NCI-H1048 (cell line): ENCODE measurements around the gene MS4A5.
"Not testable (repeated sequence)": the region's sequence is repeated elsewhere in the genome, so short reads cannot be mapped to it uniquely, and the experiment has no call there.

Source experiments
- DNase-seq: peaks from one replicate; lab custom pipeline; 2025; lab: John Stamatoyannopoulos, UW

MS4A5 gene

GRCh38 chr11:60429272-60429671 is at the start of gene MS4A5:
Gene MS4A5 (plus strand): TSS chr11:60429572. CDS start chr11:60429675, 103 bp downstream.
- no peak for DNase-seq

GRCh38 chr11:60389279-60389910 is 40.0 kb upstream of the MS4A5 start:
- no peak for DNase-seq

- no peak for DNase-seq
These were observed 39.0 kb upstream of the MS4A5 start for GRCh38 chr11:60390419-60390818.

DNA sequence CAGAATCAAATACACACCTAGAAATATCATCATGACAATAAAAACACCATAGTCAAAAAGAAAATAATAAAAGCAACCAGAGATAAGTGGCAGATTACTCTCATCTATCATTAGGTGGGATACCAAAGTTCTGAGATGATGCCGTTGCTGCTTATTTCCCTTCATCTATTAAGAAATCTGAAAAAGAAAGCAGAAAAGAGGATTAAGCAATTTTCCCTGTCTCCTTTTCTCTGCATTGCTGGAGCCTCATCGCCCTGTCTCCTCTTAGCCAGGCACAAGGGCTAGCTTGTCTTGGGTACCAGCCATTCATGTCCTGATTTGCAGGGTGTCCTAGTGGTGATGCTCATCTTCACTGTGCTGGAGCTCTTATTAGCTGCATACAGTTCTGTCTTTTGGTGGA is 37.0 kb upstream of the MS4A5 start:
- no peak for DNase-seq

DNA sequence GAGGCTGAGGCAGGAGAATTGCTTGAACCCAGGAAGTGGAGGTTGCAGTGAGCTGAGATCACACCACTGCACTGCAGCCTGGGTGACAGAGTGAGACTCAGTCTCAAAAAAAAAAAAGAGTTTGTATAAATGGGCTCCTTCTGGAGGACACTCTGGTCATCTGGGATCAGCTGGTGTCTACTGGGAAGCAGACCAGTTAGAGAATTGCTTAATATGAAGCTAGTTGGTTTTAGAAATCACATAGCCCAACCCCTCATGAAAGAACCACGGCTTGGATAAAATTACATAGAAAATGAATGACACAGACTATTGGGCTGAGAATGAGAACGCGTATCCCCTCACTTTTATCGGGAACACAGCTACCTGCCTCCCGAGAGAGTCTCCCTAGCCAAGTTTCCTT is 36.4 kb upstream of the MS4A5 start:
- DNase-seq: no peak

- no peak for DNase-seq
These were observed 34.5 kb upstream of the MS4A5 start for GRCh38 chr11:60394666-60395380.

DNA sequence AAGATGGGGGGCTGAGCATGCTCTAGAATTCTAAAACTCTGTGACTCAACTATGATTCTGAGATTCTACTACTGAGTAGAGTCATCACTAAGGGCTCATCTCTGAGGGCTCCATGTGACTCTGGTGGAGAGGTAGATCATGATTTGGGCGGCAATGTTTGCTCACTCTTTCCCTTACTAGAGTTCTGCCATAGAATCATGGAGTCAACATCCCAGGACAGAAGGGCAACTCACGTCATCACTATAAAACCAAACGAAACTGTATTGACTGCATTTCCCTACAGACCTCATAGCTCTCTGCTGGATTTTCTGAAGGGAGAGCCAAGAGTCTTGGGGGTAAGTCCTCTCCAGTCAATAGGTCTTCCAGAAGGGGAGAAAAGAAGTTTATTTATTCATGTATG is 33.0 kb upstream of the MS4A5 start, which contains the start of gene MS4A14:
MS4A14 (plus strand) TSS at position 78 of the 400 bp plus-strand sequence; CDS start at position 198, 120 bp downstream.
- no peak for DNase-seq

- DNase-seq: no peak
These were observed 32.6 kb upstream of the MS4A5 start for GRCh38 chr11:60396799-60397198.

DNA sequence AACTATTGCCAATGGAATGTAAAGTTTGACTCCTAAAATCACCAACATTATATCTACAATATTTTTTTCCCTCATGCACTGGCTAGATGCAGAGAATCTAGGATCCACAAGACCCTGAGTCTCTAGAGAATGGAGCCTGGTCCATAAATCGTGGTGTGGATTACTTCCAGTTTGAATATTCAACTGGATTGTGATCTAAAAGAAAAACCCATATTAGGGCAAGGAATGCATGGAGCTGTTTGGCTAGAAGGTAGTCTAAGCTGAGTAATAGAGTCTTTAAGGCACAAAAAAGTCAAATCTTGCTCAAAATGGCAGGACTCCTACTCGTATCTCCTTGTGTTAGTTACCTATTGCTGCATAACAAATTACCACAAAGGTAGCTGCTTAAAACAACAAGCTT is 9.4 kb upstream of the MS4A5 start:
- DNase-seq: no peak

- DNase-seq: no peak
These were observed 6.8 kb upstream of the MS4A5 start for GRCh38 chr11:60422609-60423008.

DNA sequence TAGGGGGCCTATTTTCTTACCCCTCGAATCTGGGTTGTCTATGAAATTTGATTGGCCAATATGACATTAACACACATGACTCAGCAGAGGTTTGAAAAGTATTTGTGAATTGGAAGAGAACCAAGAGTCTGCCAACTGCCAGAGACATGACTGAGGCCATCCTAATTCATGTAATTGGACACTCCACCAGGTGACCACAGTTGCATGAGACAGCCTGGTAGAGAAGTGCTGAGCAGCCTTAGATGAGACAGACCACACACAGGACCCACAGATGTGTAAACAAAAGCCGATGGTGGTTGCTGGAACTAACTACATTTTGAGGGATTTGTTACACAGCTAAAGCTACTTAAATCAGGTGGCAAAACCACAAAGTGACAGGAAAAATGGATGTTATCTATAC is 855 bp upstream of the MS4A5 start:
- DNase-seq: no peak

DNA sequence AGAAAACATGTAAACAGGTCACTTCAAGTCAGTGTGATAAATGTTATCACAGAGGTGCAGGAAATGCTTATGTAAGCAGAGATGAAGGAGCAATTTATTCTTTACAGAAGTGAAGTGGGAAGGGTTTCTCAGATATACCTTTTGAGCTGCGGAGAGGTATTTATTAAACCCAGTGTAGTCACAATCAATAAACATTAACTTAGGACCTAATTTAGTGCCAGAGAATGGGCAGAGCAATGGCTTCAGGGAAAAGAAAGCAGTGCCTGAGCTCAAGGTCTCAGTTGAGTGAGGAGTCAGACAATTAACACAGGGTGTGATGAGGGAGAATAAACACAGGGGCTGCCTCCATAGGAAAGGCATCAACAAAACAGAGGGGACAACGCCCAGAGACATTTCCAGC is 1.9 kb downstream of the MS4A5 start:
- DNase-seq: no peak

GRCh38 chr11:60433401-60433800 is 4.0 kb downstream of the MS4A5 start:
- DNase-seq: no peak

DNA sequence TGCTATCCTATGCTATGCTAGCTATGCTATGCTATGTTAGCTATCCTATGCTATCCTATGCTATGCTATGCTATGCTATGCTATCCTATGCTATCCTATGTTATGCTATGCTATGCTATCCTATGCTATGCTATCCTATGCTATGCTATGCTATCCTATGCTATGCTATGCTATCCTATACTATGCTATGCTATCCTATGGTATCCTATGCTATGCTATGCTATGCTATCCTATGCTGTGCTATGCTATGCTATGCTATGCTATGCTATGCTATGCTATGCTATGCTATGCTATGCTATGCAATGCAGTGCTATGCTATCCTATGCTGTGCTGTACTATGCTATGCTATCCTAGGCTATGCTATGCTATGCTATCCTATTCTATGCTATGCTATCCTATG is 17.7 kb downstream of the MS4A5 start:
- DNase-seq: no peak

DNA sequence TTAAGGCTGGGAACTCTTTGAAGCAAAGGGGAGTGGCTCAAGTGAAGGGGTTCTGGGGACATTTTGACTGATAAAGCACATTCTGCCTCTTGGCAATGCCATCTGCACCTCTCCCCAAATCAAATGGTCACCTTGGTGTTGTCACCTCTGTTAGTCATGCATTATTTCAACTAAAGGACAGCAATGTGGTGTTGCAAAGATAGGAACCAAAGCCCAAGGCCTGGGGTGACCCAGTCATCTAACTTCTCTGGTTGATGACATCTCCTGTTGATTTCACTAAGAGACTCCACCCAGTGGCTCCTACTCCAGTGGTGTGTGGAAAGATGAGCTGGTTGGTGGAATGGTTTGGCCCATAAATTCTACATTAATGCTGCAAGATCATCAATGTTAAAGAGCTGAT is 18.5 kb downstream of the MS4A5 start:
- no peak for DNase-seq

DNA sequence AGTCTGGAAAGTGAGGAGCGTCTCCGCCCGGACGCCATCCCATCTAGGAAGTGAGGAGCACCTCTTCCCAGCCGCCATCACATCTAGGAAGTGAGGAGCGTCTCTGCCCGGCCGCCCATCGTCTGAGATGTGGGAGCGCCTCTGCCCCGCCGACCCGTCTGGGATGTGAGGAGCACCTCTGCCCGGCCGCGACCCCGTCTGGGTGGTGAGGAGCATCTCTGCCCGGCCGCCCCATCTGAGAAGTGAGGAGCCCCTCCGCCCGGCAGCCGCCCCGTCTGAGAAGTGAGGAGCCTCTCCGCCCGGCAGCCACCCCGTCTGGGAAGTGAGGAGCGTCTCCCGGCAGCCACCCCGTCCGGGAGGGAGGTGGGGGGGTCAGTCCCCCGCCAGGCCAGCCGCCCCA is 21.8 kb downstream of the MS4A5 start:
- DNase-seq: not testable (repeated sequence)

GRCh38 chr11:60454212-60454611 is 24.8 kb downstream of the MS4A5 start:
- DNase-seq: no peak

DNA sequence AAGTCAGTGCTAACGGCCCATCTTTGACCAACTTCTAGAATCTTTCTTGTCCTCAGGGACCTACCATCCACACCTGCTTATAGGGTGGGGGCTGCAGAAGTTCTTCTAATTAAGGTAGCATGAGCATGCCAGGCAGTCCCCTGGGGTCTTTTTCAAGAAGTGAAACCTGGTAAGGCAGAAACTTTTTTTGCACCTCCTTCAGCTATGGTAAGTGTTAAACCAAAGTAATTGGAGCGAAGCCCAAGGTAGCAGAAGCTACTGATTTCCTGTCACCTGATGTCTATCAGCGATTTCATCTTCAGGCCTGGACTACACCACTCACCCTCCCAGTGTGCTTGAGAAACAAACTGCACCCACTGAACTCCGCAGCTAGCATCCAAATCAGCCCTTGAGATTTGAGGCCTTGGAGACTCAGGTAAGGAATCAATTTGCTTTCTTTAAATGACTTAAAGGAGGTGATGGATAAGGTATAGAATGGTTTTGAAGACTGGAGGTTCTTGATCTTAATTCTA is 26.2 kb downstream of the MS4A5 start, which contains the start of gene MS4A1:
MS4A1 (plus strand) TSS at position 317 of the 512 bp plus-strand sequence. CDS start 6,528 bp downstream, outside the sequence.
- no peak for DNase-seq

GRCh38 chr11:60457576-60457975 is 28.2 kb downstream of the MS4A5 start:
- no peak for DNase-seq

DNA sequence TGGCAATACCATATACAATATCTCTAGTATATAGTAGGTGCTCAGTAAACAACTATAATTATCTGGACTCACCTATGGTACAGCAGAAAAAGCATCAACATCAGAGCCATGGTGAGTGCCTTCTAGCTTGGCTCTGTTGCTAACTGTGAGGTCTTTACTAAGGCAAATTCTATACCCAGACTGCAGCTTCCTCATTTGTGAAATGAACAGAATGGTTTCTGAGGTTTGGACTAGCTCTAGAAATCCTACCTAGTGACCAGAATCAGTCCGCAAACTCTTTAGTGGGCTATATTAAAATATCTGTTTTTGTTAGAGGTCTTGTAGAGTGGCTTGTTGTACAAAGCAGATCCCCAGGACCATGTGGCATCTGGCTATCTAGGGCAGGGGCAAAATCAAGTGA is 30.0 kb downstream of the MS4A5 start:
- no peak for DNase-seq

DNA sequence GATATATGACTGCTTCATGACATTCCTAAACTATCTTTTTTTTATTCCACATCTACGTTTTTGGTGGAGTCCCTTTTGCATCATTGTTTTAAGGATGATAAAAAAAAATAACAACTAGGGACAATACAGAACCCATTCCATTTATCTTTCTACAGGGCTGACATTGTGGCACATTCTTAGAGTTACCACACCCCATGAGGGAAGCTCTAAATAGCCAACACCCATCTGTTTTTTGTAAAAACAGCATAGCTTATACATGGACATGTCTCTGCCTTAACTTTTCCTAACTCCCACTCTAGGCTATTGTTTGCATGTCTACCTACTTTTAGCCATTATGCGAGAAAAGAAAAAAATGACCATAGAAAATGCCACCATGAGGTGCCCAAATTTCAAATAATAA is 39.5 kb downstream of the MS4A5 start:
- DNase-seq: no peak

DNA sequence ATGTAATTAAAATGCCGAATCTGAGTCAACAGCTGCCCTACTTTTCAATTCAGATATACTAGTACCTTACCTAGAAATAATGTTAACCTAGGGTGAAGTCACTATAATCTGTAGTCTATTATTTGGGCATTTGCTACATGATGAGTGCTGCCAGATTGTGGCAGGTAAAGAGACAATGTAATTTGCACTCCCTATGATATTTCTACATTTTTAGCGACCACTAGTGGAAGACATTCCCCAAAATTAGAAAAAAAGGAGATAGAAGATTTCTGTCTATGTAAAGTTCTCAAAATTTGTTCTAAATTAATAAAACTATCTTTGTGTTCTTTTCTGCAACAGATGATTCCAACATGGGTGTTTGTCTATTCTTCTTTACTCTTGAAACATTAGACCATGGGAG is 40.4 kb downstream of the MS4A5 start:
- no peak for DNase-seq

GRCh38 chr11:60477035-60477445 is 47.7 kb downstream of the MS4A5 start:
- DNase-seq: no peak
